Measurements from ENCODE around the gene KCNH4. TPM values are rescaled to one million over a fixed set of nuclear protein-coding genes. Genes with fewer than 3 reads are reported as not detected.
A peak's percentile ranks its signal among the peaks of the same experiment; 100 is the strongest.

Gene KCNH4
- total and polyA plus RNA-seq, 9 of the 15 experiments (the other 6 are each of a cell fraction or from before 2014, with no cell fraction given) = 0.10 to 1.8 (median 0.50) TPM

- TF ChIP-seq E2F1 (CRISPR knock-in tag; IDR thresholded peaks at IDR 0.05) (0 out of 2 replicates have a peak, but pooled peaks have one; percentile 62), ZKSCAN3 (CRISPR knock-in tag; IDR thresholded peaks at IDR 0.05) (no peak), ZNF445 (CRISPR knock-in tag; IDR thresholded peaks at IDR 0.05; ENCODE audit: low read depth) (no peak), USF1 (CRISPR knock-in tag; IDR thresholded peaks at IDR 0.05) (no peak), RAD21 (CRISPR knock-in tag; conservative IDR thresholded peaks at IDR 0.05 in 1 of 2, IDR thresholded peaks at IDR 0.05 in 1 of 2) (peak; percentile 49 to 61; a peak in 3 of 4 replicates), NUFIP1 (IDR thresholded peaks at IDR 0.05; ENCODE audit: partially characterized antibody) (no peak), ZNF561 (CRISPR knock-in tag; conservative IDR thresholded peaks at IDR 0.05) (no peak), DIDO1 (tag; IDR thresholded peaks at IDR 0.05; ENCODE audit: low read depth) (no peak), STAT6 (CRISPR knock-in tag; IDR thresholded peaks at IDR 0.05) (no peak; the same call in 1 of the 2 replicates), FOXJ3 (CRISPR knock-in tag; IDR thresholded peaks at IDR 0.05) (no peak), ZBTB11 (CRISPR knock-in tag; IDR thresholded peaks at IDR 0.05) (no peak), AFF4 (CRISPR knock-in tag; IDR thresholded peaks at IDR 0.05) (no peak)
Observed at GRCh38 chr17:42183741-42184711, 3.1 kb upstream of the KCNH4 start (continued).

Measured in K562 (cell line).